GM21390 (cell line): ENCODE results near the gene ATXN2.
A peak's percentile ranks its signal among the peaks of the same experiment; 100 is the strongest.

Experiments used
- ATAC-seq: cut with Tn5 transposase; IDR thresholded peaks from one replicate; pipeline ENCODE4 v1.9.1; 2021; ENCODE audit not compliant: unreplicated experiment

The ATXN2 gene

DNA sequence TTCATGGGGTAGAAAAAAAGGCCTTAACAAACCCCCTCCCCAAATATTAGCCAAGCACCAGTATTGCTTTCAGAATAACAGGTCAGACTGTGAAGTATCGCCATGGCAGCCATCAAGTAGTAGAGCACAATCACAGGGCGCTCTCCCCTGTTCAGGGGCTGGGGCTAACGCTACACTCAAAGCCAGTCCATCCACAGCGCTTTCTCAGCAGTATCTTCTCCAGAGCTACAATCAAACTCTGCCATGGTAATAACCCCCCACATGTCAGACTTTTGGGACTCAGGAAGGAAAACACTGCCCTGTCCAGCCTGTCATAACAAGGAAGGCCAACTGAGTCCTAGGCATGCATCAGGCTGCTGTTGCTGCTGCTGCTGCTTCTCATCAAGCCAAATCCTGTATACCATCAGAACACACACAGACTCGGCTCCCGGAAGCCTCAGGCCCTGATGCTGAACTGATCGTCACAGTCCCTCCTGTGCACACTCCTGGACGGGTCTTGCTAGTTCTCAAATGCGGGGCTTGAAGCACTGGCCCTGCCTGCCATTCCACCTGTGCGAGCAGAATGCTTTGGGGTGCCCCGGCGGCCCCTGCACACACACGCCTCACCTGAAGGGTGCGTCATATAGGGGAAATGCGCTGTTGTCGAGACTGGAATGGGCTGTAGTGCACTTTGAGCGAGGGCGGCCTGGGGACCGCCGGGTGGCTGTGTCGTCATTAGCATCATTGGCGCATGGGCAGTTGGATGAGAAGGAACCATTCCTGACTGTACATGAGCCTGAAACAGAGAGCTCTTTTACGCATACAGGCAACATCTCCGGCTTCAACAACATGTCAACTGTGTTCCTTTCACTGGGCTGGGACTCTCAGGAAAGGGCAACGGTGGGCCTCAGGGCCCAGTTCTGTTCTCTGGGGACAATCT is 145.8 kb downstream of the ATXN2 start:
- no peak for ATAC-seq

DNA sequence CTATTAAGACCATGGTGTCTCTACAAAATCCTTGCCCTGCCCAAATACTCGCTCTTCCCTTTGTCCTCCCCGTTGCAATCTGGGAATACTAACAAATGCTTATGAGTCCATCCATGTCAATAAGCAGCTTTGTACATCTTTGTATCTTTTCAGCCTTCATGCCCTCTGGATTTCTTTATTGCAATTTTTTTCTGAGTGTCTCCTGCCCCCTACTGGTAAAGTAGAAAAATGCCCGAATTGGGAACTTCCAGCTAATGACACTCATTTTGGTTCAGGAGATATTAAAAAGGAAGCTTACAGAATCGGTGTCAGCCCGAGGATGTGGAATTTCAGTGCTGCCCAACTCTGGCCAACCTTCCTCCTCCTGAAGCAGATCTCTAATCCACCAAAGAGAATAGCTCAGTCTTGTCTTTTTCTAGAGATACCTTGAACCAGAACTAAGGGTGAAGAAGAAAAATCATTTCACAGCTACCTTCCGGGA is 147.4 kb downstream of the ATXN2 start:
- ATAC-seq = no peak

DNA sequence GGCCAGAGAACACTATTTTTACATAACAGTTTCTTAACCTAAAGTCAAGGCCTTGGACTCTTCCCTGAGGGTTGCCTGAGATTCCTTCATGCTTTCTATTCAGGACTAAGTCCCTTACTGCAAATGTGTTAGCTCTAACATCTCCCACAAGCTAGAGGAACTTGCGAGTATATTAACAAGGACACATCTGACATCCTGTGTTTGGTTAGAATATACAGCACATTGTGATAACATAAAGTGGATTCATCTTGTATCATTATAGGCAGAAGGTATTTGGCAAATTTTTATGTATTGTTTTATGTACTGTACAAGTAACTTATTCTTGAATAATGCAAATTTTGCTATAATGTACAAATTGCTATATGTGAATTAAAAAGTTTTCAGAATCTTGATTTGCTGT is 147.9 kb downstream of the ATXN2 start:
- ATAC-seq = no peak

DNA sequence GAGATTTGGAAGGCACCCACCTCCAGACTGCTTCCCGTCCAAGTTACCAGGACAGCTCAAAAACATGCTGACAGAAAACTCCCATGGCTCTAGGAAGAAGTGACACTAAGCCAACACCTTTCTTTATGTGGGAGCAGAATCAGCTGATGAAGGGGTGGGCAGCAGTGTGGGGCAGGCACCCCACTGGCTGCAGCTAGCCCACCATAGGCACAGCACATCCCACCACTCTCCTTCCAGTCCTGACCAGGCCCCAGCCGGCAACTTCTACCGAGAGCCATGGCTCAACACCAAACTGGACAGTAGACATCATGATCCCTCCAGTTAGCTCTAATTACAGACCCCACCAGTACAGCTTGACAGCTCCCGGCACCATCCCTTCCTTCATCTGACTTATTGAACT is 148.4 kb downstream of the ATXN2 start:
- ATAC-seq = no peak

DNA sequence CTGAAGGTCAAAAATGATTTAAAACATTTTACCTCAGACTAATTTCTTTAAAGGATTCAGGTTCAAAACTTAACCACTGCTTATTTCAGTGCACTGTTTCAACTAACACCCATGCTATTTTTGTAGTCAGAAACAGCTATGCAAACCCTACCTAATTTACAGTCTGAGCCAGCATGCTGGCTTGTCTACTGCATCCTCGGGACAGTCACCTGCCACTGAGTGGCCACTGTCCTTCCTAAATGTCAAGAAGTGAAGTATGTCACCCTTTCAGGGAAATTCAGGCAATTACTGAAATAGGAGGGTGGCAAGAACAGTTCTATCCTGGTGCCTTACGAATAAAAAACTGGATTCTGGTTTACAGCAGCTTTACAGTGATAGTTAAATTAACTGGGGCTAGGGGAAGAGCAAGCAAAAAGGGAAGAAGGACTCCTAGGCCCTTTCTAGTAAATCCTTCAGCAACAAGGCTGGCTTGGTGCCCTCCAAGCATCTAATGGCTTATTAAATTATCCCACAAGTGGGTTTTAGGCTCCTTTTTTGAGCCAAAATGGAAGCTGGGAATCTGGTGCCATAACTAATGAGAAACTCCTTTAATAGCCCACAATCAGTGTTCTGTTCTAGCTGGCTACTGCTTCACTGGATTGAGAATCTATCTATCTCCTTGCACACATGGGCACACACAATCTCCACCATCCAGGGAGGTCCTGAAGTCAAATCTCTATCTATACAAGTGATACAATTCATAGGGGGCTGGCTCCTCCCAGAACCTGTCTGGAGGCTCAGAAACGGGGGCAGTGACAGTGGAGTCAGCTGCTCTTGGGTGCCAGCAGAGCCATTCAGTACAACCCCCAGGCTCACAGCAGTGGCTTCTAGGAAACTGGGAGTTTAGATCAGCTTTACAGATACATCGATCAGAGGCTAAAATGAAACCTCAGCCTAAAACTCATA is 150.0 kb downstream of the ATXN2 start:
- no peak for ATAC-seq

DNA sequence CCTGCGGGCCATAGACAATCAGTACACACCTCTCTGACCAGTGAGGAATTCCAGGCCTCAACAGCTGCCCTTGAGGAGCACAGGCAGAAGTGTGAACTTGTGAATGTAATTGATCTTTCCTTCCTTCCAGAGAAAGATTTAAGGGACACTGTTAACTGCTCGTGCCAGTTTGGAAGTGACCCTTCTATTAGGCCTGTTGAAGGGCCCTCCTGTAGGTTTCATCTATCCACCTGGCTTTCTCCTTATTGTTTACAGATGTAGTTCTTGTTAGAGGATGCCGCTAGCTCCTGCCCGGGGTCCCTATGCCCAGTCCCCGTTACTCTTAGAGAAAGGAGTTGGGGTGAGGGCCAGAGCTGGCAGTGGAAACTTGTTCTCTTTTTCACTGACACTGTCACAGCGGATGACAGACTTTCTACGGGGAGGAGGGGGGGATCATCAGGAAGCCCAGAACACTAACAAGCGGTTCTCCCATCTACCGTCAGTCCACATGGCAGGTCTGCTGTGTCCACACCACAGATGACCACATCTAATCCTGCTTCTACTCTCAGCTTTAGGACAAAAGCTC is 150.8 kb downstream of the ATXN2 start:
- no peak for ATAC-seq

DNA sequence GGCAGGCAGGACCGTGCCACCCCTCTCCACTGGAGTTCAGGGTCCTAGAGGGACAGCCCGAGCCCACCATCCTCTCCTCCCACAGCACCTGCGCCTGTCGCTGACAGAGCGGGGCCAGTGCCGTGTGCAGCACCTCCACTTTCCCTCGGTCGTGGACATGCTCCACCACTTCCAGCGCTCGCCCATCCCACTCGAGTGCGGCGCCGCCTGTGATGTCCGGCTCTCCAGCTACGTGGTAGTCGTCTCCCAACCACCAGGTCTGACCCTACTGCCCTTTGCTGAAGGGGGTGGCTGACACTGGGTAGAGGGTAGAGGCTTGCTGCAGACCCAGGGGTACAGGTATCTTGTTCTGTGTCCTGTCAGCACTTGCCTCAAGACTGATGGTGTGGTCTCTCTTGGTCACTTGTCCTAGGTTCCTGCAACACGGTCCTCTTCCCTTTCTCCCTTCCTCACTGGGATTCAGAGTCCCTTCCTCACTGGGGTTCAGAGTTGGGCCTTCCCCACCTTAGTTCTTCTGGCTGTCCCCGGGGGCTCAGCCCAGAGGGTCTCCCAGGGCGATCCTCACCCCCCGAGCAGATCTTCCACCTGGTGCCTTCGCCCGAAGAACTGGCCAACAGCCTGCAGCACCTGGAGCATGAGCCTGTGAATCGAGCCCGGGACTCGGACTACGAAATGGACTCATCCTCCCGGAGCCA is 151.4 kb downstream of the ATXN2 start:
- no peak for ATAC-seq

DNA sequence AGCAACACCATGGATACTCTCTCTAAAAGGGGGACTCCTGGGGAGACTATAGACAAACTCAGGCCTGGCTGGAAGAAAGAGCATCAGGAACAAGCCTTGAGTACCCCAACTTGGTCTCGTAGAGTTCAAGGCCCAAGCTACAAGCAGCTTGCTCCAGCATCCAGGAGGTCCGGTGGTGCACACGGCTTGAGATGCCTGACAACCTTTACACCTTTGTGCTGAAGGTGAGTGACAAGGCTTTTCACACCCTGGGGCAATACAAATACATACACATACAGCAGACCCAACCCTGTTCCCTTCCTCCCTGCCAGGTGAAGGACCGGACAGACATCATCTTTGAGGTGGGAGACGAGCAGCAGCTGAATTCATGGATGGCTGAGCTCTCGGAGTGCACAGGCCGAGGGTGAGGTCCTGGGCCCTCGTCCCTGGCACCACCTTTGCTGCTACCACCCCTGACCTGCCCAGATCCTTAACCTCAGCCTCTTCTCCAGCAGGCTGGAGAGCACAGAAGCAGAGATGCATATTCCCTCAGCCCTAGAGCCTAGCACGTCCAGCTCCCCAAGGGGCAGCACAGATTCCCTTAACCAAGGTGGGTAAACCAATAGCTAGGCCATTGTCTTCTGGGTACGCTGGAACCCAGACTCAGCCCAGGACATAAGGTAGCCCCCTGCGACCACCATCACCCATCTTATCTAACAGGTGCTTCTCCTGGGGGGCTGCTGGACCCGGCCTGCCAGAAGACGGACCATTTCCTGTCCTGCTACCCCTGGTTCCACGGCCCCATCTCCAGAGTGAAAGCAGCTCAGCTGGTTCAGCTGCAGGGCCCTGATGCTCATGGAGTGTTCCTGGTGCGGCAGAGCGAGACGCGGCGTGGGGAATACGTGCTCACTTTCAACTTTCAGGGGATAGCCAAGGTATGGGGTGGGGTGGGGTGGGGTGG is 152.2 kb downstream of the ATXN2 start:
- ATAC-seq = no peak

DNA sequence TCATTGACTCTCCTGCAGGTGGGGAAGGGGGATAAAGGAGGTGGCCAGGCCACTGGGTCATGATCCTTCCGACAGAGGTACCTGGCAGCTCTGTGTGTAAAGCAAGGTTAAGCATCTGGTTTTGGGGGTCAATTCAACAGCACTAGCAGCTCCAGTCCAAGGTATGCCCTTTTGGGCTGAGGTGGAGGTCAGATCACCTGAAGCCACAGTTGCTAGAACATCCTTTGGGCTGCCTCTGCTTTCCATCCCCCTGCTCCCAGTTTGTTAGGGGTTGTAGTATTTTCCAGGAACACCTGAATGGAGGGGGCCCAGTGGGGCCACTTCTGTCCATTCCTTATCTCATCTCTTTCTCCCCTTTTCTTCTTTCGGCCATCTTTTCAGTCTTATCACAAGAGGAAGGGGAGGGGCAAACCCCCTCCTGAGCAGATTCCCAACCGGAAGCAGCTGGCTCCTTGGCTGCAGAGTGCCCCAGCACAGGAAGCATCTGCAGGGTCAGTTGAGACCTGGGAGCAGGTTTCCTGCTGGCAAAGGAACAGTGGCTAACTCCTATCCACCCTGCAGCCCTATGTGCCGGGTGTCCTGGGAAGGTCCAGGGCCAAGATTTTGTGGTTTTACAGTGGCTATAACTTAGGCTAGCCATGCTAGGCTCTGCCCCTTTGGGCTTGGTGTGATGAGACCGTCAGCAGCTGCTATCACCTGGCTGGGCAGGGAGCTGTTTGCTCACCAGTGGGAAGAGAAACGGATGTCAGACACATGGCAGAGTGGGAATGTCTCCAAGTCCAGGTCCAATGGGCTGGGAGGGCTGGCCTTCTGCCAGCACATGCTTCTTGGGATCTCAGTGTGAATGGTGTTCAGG is 153.2 kb downstream of the ATXN2 start:
- ATAC-seq = no peak

DNA sequence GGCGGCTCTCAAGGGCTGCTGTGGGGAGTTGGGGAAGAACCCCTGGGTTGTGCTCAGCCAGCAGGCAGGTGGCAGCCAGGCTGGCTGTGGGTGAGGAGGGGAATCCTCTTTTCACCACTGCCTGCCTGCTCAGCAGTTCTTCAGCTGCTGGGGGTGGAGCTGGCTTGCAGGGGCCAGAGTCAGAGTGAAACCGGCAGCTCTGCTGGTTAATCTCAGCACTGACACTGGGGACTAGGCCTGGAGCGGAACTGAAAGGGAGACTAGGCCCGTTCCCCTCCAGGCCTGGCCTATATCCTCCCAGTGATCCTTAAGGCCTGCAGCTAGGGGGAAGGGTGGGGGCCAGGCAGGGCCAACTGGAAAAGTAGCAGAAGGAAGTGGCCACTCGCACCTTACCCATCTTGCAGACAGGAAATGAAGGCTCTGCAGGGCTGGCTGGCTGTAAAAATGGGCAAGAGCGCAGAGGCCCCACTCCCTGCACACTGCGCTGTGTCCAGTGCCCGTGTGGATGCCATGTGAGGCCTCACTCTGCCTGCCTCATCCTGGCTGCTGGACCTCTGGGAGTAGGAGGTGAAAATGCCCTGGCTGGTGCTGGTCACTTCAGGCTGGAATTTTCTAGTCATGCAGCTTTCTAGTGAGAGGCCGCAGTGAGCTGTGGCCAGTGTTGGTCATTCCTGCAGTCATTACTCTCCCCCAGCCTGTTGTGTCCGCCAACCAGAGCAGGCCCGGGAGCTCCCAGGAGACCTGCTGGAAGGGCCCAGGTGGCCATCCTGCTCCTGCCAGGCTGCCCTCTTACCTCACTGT is 154.0 kb downstream of the ATXN2 start:
- ATAC-seq = peak; percentile 84

DNA sequence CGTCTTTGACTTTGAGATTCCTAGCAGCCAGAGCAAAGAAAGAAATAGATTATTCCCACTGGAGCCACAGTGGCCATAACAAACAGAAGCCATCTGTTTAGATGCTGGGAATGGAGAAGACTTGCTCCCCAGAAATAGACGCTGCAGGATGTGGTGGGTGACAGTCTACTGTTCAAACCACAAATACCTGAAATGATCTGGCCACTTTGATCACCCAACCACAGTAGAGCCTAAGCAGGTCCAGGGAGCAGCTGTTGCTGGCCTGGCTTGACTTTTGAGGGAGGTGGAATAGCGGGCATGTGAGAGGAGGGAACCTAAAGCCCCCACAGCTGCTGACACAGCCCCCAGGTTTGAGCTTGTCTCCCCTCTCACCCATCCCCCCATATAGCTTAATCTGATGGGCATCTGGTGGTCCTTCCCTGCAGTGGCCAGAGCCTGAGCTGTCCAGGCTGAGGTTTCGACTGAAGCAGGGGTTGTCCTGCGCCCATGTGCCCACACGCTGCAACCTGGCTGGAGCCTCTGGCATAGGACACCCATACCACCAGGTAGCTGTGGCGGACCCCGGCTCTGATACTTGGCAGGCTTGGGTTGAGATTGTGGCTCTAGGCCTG is 154.7 kb downstream of the ATXN2 start:
- ATAC-seq = peak; percentile 36

DNA sequence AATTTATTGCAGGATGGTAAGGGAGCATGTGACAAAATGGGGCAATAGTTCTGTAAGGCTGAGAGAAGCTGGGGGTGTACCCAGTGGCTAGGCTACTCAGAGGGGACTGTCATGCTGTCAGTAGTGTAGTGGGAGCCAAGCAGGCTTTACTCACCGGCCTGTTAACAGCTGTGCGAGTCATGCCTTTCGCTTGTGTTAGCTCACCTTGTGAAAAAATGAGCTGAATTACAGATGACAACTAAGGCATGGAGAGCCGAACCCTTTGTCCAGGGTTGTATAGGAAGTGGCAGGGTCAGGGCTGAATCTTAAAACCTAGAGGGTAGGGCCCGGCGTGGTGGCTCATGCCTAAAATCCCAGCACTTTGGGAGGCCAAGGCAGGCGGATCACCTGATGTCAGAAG is 155.5 kb downstream of the ATXN2 start:
- ATAC-seq = no peak

DNA sequence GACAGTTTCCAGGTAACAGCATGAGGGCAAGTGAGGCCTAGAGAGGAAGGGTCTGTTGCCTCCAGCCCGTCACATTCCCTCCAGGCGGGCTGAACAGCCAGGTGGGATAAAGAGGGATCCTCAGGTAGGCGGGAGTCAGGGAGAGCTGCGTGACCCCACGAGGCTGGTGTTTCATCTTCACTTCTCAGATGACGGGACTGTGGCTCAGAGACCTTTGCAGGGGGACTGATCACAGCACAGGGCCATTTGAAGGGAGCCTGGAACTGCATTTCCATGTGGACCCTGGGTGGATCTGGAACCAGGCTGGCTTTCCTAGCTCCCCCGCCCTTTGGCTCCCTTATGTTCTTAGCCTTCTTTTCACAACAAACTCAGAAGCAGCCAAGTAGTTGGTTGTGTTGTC is 156.0 kb downstream of the ATXN2 start:
- ATAC-seq = no peak

DNA sequence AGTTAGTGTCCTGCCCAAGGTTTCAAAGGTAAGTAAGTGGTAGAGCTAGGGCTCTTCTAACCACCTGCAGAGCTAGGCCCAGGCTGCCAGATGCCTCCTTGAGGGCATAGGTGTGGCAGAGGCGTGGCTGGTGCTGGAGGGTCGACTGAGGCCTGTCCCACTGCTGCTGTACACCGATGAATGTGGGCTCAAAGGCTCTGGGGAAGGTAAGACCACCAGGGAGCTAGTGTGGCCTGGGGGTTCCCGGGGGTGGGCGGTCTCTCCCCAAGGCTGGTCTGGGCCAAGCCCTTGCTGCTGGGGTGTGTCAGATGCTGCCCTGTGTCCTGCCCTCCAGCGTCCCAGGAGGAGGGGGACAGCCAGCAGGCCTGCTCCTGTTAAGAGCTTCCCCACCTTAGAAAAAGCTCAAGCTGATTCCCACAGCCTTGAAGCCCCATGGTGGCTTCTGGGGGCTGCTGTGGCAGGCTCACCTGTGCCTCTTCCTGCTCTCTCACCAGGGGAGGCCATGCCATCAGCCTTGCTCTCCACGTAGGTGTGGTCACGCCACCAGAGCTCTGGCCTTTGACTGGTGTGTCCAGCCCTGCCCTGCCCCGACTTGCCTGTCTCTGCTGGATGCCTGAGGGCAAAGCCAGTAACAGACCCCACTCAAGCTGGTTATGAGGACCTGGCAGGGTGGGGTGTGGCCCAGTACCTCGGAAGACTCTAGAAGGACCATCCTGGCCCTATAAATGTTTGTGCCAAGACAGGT is 156.6 kb downstream of the ATXN2 start:
- ATAC-seq = no peak

DNA sequence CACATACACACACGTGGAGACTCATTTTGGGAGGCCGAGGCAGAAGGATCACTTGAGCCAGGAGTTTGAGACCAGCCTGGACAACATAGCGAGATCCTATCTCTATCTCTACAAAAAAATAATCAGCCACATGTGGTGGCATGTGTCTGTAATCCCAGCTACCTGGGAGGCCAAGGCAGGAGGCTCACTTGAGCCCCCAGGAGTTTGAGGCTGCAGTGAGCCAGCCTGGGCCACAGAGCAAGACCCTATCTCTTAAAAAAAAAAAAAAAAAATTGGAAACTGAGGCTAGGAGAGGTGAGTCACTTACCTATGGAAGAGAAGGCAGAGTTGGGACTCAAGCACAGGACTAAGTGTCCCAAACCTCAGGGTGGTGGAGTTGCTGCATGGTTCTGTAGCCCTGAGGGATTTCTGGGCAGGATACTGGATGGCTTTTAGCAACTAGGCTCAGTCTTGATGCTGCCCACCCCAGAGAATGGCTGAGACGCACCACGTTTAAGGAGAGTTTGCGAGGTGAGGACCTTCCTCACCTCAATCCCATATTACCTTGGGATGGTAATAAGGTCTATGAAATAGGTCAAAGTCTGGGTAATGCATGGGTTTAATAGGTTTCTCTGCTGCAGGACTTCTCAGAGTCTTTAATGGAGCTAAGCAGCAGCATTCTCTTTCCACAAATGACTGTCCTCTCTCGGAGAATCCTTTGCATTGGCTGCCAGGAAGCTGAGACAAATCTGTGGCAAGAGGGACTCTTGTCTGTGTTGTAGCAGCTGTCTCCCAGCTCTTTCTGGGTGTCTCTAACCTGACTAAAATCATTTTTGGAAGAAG is 157.8 kb downstream of the ATXN2 start:
- ATAC-seq = no peak

DNA sequence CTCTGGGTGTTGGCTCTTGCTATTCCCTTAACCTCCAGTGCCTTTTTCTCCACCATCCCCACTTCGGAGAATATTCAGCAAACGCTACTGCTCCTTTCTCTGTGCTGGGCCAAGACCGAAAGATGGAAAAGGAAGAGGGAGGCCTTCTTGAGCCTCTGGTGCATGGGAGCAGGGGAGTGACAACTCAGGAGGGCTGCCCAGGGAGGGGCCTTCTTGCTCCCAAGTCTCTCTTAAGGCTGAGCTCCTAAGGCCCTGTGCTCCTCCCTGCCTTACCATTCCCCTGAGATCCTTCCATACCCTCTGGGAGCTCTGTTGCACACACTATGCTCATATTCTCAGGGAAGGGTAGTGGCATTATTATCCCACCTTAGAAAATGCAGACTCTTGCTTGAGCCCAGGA is 158.5 kb downstream of the ATXN2 start:
- ATAC-seq = no peak
